ENCODE data around the gene ENTHD1. TPM values are rescaled to one million over a fixed set of nuclear protein-coding genes. Genes with fewer than 3 reads are reported as not detected.
A peak's percentile ranks its signal among the peaks of the same experiment; 100 is the strongest.

The ENTHD1 gene
- total RNA-seq, 2 experiments from 2014 or later = 0.47 TPM; not detected in 1

DNA sequence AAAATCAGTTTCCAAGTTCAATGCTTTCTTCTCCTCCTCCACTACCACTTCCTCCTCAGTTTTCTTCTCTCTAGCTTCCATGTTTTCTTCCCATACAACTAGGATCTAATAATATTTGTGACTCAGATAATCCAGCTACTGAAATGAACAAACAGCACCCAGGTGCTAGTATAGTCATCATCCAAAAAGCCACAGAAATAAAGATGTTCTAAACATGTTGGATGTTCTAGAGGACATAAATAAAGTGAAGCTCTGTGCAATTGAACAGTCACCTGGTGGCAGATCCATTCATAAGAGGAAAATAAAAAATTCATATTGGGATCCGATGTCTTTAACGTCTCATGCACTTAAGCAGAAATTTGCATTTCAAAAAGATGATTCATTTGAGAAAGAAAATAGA lies 142.8 kb downstream of the ENTHD1 start:
- Histone ChIP-seq H3K27ac (ENCODE audit: low read depth in 1 of 2, low read length in 2 of 2) (no peak overlapping the region), H3K4me1 (ENCODE audit: insufficient read depth, low read length) (peaks cover 10% of the 10 kb centered on the region), H3K4me3 (ENCODE audit: low read length) (no peak overlapping the region), H3K27me3 (ENCODE audit: control insufficient read depth in 1 of 2, insufficient read depth in 2 of 2, low read length in 2 of 2) (no peaks in the 10 kb centered on the region), H3K36me3 (ENCODE audit: insufficient read depth, low read length) (no peaks in the 10 kb centered on the region), H3K9me3 (ENCODE audit: control insufficient read depth in 1 of 2, insufficient read depth in 1 of 2, low read length in 2 of 2) (peaks cover 0 to 6% of the 10 kb centered on the region in 2 experiments)
- no peak for ATAC-seq (ENCODE audit: poor library complexity)
- TF ChIP-seq, protein P1, sequence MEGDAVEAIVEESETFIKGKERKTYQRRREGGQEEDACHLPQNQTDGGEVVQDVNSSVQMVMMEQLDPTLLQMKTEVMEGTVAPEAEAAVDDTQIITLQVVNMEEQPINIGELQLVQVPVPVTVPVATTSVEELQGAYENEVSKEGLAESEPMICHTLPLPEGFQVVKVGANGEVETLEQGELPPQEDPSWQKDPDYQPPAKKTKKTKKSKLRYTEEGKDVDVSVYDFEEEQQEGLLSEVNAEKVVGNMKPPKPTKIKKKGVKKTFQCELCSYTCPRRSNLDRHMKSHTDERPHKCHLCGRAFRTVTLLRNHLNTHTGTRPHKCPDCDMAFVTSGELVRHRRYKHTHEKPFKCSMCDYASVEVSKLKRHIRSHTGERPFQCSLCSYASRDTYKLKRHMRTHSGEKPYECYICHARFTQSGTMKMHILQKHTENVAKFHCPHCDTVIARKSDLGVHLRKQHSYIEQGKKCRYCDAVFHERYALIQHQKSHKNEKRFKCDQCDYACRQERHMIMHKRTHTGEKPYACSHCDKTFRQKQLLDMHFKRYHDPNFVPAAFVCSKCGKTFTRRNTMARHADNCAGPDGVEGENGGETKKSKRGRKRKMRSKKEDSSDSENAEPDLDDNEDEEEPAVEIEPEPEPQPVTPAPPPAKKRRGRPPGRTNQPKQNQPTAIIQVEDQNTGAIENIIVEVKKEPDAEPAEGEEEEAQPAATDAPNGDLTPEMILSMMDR (IDR thresholded peaks at IDR 0.05) = no peak
- POLR2A ChIA-PET = interaction anchor here (0.6 to 1.4 kb wide), 2 partner anchors 68 to 182 kb away, joined by 3 read pairs; no protein-coding TSS in a partner anchor
- H3K4me3 Mint-ChIP-seq = no peak overlapping the region
- H3K4me1 Mint-ChIP-seq (ENCODE audit: low read depth) = peaks cover 26% of the 10 kb centered on the region
- no peaks in the 10 kb centered on the region for H3K36me3 Mint-ChIP-seq (ENCODE audit: low read depth)
- no peak overlapping the region for H3K27ac Mint-ChIP-seq
- no peaks in the 10 kb centered on the region for H3K27me3 Mint-ChIP-seq
- H3K9me3 Mint-ChIP-seq = no peaks in the 10 kb centered on the region
- CTCF ChIA-PET = interaction anchor here (1.3 kb wide), 1 partner anchor 15 kb away, joined by 5 read pairs; no protein-coding TSS in a partner anchor
- intact Hi-C loops (cut with DNase I, micrococcal nuclease) = no loop called here
- no peak for DNase-seq

GRCh38 chr22:39748877-39749276 lies 144.7 kb downstream of the ENTHD1 start:
- no peaks in the 10 kb centered on the region for H3K9me3 Mint-ChIP-seq
- POLR2A ChIA-PET = interaction anchor here (0.6 kb wide), 1 partner anchor 1841 kb away, joined by 3 read pairs; no protein-coding TSS in a partner anchor

GRCh38 chr22:39746600-39747262 lies 146.8 kb downstream of the ENTHD1 start:
- H3K4me1 ChIP-seq (ENCODE audit: insufficient read depth, low read length) = peaks cover 7% of the 10 kb centered on the region
- no peaks in the 10 kb centered on the region for H3K36me3 ChIP-seq (ENCODE audit: insufficient read depth, low read length)
- H3K27me3 Mint-ChIP-seq = no peaks in the 10 kb centered on the region
- H3K9me3 ChIP-seq (ENCODE audit: control insufficient read depth in 1 of 2, insufficient read depth in 1 of 2, low read length in 2 of 2) = peaks cover 0 to 6% of the 10 kb centered on the region in 2 experiments
- peak in 4 of 14 experiments; percentile 10 to 28 (median 11) for DNase-seq
- no peaks in the 10 kb centered on the region for H3K9me3 Mint-ChIP-seq
- ChIA-PET POLR2A (interaction anchor here (1.3 kb wide), 1 partner anchor 145 kb away, joined by 6 read pairs; no protein-coding TSS in a partner anchor), CTCF (no interaction called here)
- H3K4me3 ChIP-seq (ENCODE audit: low read length) = no peak overlapping the region
- ATAC-seq (ENCODE audit: poor library complexity) = peak; percentile 14
- intact Hi-C loops (cut with DNase I, micrococcal nuclease) = no loop called here
- TF ChIP-seq, protein P1 (IDR thresholded peaks at IDR 0.05) = no peak
- H3K27ac Mint-ChIP-seq = peak overlapping the region; percentile 18
- peaks cover 30% of the 10 kb centered on the region for H3K4me1 Mint-ChIP-seq (ENCODE audit: low read depth)
- H3K4me3 Mint-ChIP-seq = no peak overlapping the region
- no peak overlapping the region for H3K27ac ChIP-seq (ENCODE audit: low read depth in 1 of 2, low read length in 2 of 2)
- no peaks in the 10 kb centered on the region for H3K36me3 Mint-ChIP-seq (ENCODE audit: low read depth)
- no peaks in the 10 kb centered on the region for H3K27me3 ChIP-seq (ENCODE audit: control insufficient read depth in 1 of 2, insufficient read depth in 2 of 2, low read length in 2 of 2)

More at GRCh38 chr22:39748877-39749276, 144.7 kb downstream of the ENTHD1 start:
- intact Hi-C loops (cut with DNase I, micrococcal nuclease) = no loop called here
- peaks cover 35% of the 10 kb centered on the region for H3K4me1 Mint-ChIP-seq (ENCODE audit: low read depth)
- Histone ChIP-seq H3K9me3 (ENCODE audit: control insufficient read depth in 1 of 2, insufficient read depth in 1 of 2, low read length in 2 of 2) (peaks cover 0 to 6% of the 10 kb centered on the region in 2 experiments), H3K4me3 (ENCODE audit: low read length) (no peak overlapping the region), H3K27me3 (ENCODE audit: control insufficient read depth in 1 of 2, insufficient read depth in 2 of 2, low read length in 2 of 2) (no peaks in the 10 kb centered on the region), H3K4me1 (ENCODE audit: insufficient read depth, low read length) (peaks cover 10% of the 10 kb centered on the region), H3K27ac (ENCODE audit: low read depth in 1 of 2, low read length in 2 of 2) (no peak overlapping the region), H3K36me3 (ENCODE audit: insufficient read depth, low read length) (no peaks in the 10 kb centered on the region)
- ATAC-seq (ENCODE audit: poor library complexity) (no peak), DNase-seq (no peak)
- TF ChIP-seq, protein P1 (IDR thresholded peaks at IDR 0.05) = no peak
- no peak overlapping the region for H3K27ac Mint-ChIP-seq
- CTCF ChIA-PET = interaction anchor here (1.1 to 1.6 kb wide), 3 partner anchors 25 to 73 kb away, joined by 3 read pairs; no protein-coding TSS in a partner anchor
- no peaks in the 10 kb centered on the region for H3K36me3 Mint-ChIP-seq (ENCODE audit: low read depth)
- H3K4me3 Mint-ChIP-seq = no peak overlapping the region
- no peaks in the 10 kb centered on the region for H3K27me3 Mint-ChIP-seq

Data from CD4-positive, alpha-beta T cell (primary cell).